ENCODE results near the gene NTMT1.
"Not testable (repeated sequence)": the region's sequence is repeated elsewhere in the genome, so short reads cannot be mapped to it uniquely, and the experiment has no call there.

The NTMT1 gene

GRCh38 chr9:129615407-129616285, 10.3 kb upstream of the NTMT1 start:
- no peak for DNase-seq

GRCh38 chr9:129617167-129617566, 8.8 kb upstream of the NTMT1 start:
- DNase-seq = no peak

DNA sequence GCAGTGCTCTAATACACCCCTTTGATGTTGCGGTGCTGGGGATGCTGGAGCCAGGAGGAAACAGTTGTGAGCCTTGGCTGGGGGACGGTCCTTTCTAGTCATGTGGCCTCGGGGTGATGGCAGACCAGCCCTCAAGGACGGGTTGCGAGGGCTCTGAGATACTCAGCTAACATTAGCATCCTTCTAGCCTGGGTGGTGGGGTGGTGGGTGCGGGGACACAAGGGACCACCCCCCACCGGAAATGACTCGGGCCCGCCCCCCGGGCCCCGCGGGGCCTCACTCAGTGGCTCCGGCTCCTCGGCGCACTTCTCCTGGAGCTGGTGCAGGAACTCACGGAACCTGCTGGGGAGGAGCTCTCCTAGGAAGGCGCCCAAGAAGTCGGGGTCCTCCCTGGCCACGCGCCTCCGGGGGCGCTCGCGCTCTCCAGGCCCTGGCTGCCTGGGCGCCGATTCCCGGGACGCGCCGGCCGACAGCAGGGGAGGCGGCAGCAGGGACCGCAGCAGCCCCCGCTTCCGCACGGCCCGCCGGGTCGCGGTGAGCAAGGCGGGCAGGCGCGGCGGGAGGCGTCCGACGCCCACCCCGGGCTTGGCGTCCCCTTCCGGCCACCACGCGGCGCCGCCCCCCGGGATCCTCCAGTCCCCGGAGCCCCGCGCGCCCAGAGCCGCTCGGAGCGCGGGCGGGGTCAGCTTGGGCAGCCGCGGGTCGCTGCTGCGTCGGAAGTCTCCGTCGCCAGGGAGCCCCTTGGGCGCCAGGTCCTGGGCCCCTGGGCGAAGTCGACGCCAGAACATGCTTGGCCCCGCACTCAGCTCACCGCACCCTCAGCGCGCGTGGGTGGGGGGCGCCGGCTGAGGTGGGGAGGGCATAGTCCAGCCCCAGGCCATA, 5.9 kb upstream of the NTMT1 start:
- DNase-seq = no peak

GRCh38 chr9:129620669-129621295, 5.2 kb upstream of the NTMT1 start, which contains the start of gene C9orf50:
TSS of gene C9orf50 (minus strand) at chr9:129621101. CDS start at chr9:129620574, 527 bp downstream.
- DNase-seq = no peak

- no peak for DNase-seq
Measured at GRCh38 chr9:129623331-129623730, 2.6 kb upstream of the NTMT1 start.

DNA sequence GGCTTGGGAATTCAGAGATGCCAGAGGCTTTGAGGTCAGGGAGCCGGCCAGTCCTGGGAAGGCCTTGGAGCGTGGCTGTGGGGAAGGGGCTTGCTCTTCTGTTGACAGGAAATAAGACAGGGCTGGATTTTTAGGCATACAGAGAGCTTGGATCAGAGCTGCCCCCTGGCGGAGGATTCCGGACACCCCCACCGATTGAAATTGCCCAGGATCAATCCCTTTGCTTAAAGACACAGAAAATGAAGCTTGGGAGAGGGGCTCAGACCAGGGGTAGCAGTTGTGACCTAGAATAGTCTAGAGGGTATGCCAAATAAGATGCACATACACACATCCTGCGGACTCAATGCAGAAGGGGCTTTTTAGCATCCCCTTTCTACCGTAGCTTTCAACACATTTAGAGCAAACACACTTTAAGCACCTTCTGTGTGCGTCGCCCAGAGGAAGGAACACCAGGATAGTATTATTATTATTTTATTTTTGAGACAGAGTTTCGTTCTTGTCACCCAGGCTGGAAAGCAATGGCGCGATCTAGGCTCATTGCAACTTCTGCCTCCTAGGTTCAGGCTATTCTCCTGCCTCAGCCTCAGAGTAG, 1.7 kb upstream of the NTMT1 start:
- DNase-seq = no peak

- no peak for DNase-seq
Measured at GRCh38 chr9:129624947-129625346, 1.0 kb upstream of the NTMT1 start.

- no peak for DNase-seq
Measured at GRCh38 chr9:129626625-129627284, 792 bp downstream of the NTMT1 start.

DNA sequence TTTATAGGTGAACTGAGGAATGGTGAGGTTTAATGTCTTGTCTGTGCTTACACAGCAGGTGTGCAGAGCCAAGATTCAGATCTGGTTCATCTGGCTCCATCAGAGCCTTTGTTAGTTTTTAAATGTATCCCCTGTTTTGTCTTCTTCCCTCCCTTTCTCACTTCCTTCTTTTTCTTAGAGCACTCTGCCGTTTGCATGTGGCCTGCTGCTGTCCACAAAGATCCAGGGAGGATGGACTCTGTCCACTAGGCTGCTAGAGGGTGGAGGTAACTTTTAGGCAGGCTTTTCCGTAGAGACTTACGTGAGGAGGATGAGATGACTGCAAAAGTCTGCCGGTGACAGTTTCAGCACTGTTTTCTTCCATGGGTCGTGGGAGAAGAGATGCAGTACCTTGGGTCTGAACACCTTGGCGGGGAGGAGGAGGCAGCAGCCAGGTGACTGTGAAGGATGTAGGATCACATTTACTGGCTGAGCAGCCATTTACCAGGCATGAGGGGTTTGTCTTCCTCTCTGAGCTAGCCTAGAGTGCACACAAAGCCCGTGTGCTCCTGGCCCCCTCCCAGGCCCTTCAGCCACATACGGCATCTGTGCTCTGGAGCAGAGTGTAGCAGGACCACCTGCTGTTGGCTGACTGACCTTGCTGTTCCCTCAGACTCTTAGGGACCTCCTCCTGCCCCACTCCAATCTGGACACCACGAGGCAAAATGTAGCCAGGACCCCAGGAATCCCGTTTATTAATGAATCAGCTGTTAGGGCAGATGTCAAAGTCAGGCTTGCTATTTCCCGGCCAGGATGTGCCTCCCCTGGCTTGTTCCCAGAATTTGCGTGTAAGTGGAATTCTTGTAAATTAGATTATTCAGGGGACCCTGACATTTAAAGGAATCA, 1.8 kb downstream of the NTMT1 start:
- no peak for DNase-seq

GRCh38 chr9:129628709-129629108, 2.7 kb downstream of the NTMT1 start:
- DNase-seq = no peak

DNA sequence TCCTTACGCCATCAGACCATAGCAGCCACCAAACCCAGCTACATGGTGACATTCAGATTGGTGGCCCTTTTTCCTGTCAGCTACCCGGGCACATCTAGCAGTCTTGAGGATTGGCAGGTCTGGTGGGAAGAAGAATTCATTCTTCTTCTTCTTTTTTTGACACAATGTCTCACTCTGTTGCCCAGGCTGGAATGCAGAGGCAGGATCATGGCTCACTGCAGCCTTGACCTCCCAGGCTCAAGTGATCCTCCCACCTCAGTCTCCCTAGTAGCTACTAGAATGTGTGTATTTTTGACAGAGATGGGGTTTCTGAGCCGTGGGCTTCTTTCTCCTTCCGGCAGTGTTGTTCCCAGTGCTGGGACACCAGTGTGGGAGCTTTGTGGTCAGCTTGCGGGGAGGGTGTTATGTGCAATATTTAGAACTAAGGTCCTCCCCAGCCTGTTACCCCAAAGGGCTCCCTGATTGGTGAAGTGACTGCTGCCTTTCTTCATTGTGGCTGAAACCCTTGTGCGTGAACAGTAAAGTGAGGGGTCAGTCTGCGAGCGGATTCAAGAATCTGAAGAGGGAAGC, 3.4 kb downstream of the NTMT1 start:
- no peak for DNase-seq

- no peak for DNase-seq
Measured at GRCh38 chr9:129630967-129631673, 5.2 kb downstream of the NTMT1 start.

DNA sequence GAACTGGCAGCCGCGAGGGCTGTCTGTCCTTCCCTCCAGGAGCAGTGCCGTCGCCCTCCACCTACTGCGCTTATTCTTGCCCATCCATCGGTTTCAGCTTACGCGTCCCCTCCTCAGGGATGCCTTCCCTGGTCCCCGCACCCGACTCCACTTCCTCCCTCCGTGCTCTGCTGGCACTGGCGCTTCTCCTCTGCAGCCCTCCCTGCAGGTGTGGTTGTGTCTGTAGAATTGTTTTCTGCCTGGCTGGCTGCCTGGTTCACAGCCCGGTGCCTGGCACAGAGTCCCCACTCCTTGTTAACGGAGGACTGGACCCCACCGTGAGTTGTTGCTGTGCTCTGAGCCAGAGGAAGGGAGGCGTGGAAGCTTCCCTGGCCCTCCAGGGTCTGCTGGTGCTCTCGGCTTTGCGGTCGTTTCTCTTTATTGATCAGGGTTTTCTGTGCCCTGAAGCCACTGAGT, 5.7 kb downstream of the NTMT1 start:
- DNase-seq = no peak

GRCh38 chr9:129632460-129632859, 6.5 kb downstream of the NTMT1 start:
- no peak for DNase-seq

- DNase-seq = no peak
Measured at GRCh38 chr9:129633207-129633606, 7.2 kb downstream of the NTMT1 start.

- DNase-seq = no peak
Measured at GRCh38 chr9:129633848-129634247, 7.9 kb downstream of the NTMT1 start.

- no peak for DNase-seq
Measured at GRCh38 chr9:129635099-129636065, 9.4 kb downstream of the NTMT1 start.

DNA sequence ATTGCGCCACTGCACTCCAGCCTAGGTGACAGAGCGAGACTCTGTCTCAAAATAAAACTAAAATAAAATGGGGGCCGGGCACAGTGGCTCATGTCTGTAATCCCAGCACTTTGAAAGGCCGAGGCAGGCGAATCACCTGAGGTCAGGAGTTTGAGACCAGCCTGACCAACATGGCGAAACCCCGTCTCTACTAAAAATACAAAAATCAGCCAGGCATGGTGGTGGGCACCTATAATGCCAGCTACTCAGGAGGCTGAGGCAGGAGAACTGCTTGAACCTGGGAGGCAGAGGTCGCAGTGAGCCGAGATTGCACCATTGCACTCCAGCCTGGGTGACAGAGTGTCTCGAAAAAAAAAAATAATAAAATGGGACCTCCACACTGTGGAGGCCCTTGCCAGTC, 10.4 kb downstream of the NTMT1 start:
- DNase-seq = not testable (repeated sequence)

GRCh38 chr9:129637102-129637501, 11.1 kb downstream of the NTMT1 start:
- DNase-seq = no peak
